Pulmonary artery endothelial cell (primary cell): ENCODE measurements around the gene CACNA1H. TPM values are rescaled to one million over a fixed set of nuclear protein-coding genes. Genes with fewer than 3 reads are reported as not detected.

Experiments used
- DNase-seq: peaks from one replicate; pipeline ENCODE4 v3.0.0-alpha.2; 2011; ENCODE audit warnings: low read depth, low spot score
- total RNA-seq: library from RNA; depleted of rRNA; stranded (reverse); fragments of >200 nt; gene quantifications from 2 replicates; pipeline ENCODE4 v1.2.3, GENCODE V29; 2014

The CACNA1H gene
- total RNA-seq, 1 donor from 2014 or later, result 0.07 TPM

DNA sequence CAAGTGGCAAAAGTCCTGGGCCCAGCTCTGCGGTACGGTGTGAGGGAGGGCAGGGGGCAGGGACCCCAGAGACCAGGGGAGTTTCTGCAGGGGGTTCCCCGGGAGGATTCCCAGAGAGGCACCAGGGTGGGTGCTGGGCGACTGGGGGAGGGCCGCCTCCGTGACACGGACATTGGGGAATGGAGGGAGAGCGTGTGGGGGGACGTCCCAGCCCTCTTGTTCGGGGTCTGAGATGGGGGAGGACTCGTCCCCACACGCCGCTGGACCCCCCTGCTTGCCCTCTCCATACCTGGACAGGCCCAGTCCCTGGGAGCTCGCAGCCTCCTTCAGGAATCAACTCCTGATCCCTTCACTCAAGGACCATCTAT, 30.5 kb upstream of the CACNA1H start:
- DNase-seq, result no peak

GRCh38 chr16:1123525-1124230, 29.2 kb upstream of the CACNA1H start:
- no peak for DNase-seq

GRCh38 chr16:1124291-1124690, 28.6 kb upstream of the CACNA1H start:
- no peak for DNase-seq

DNA sequence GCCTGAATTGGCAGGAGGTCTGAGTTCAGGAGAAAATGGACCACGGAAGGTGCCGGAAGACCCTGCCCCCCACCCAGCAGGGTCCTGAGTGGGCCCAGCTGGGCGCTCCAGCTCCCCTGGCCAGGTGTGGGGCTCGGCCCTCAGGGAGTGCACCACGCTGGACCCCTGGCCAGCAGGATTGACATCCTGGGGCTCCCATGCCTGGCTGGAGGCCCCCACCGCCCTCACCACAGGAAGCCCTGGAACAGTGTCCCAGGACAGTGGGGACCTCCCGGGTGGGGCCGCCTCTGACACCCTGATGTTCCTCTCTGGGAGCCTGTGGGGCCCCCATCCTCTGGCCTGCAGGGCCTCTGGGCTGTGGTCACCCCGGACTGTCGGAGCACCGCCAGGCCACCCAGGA, 28.1 kb upstream of the CACNA1H start:
- DNase-seq, result no peak

GRCh38 chr16:1125471-1125870, 27.4 kb upstream of the CACNA1H start:
- no peak for DNase-seq

DNA sequence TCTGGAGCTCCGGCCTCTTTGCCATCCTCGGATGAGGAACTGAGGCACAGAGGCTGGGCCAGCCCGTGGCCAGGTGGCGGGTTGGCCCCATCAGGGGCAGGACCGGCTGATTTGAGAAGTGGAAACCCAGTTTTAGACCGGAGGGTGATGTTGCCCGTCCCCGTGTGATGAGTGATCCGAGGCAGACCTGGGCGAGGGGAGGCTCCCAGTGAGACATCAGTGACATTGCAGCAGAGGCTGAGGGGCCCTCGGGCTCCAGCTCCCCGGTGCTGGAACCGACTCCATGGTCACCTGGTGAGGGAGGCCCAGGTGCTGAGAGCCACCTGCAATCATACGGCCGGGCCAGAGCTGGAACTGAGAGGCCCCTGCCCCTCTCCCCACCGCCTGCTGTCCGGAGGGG, 26.9 kb upstream of the CACNA1H start:
- no peak for DNase-seq

DNA sequence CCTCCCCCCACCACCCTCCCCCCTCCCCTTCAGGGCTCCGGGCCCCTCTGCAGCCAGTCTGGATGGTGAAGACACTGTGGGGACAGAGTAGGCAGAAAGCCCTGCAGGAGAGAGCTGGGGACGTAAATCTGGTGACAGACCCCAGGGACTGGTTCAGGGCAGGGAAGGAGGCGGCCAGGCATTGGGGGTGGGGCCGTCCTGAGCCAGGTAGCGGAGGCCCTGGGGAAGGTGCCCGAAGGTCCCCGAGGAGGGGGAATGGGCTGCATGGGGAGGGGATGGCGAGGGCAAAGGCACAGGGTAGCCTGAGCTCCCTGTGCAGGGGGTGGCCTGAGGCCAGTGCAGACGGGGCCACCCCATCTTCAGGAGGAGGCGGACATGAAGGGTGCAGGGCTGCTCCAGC, 26.3 kb upstream of the CACNA1H start:
- DNase-seq, result no peak

- DNase-seq, result no peak
Measured at GRCh38 chr16:1127101-1127500, 25.8 kb upstream of the CACNA1H start.

- DNase-seq, result no peak
Measured at GRCh38 chr16:1127971-1128715, 24.8 kb upstream of the CACNA1H start.

GRCh38 chr16:1129106-1129960, 23.6 kb upstream of the CACNA1H start:
- DNase-seq, result no peak

- DNase-seq, result no peak
Measured at GRCh38 chr16:1130382-1130781, 22.5 kb upstream of the CACNA1H start.

GRCh38 chr16:1131378-1131994, 21.4 kb upstream of the CACNA1H start:
- no peak for DNase-seq

GRCh38 chr16:1132431-1132830, 20.5 kb upstream of the CACNA1H start:
- DNase-seq, result no peak

DNA sequence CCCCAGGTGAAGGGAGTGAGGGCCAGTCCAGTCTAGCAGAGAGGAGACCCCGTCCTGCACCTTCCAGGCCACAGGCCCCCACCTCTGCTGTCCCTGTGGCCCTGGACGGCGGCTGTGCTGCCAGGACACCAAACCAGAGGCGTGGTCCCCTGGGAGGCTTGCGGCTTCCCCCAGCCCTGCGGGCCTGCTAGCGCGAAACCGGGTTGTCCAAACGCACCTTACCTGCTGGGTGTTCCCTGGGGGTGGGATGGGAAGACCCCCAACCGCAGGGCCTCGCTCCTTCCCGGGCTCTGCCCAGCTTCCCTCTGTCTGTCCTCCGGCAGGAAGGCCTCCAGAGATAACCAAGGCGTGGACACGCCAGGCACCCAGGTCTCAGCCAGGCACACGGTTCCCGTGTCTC, 19.6 kb upstream of the CACNA1H start:
- DNase-seq, result no peak

GRCh38 chr16:1133810-1134520, 18.9 kb upstream of the CACNA1H start:
- DNase-seq, result no peak

DNA sequence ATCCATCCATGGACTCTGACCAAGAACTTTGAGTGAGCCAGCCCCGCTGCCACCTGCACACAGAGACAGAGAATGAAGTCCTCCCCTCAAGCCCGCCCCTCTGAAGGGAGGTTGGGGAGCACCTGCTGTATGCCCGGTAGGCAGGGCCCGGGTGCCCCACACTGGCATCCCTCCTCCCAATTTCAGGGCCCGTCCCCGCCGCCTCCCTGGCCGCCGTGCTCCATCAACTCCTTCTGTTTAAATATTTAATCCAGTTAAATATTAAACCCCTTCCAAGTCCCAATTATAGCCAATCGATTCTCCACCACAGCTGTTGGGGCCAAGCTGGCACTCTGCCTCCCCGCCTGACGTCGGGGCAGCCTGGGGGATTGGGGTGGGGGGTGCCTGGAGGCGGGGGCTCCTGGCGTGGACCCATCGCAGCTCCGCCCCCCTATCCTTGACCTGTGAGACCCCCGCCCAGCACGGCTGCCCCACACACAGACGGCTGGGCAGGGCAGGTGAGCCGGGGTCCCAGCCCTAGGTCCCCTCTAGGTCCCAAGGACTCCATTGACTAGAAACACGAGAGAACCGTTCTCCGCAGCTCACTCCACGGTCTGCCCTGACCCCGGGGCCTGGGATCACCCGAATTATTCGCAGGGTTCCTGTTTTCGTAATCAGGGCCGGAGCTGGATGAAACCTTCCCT, 18.0 kb upstream of the CACNA1H start:
- DNase-seq, result no peak

- DNase-seq, result no peak
Measured at GRCh38 chr16:1135459-1135825, 17.5 kb upstream of the CACNA1H start.

DNA sequence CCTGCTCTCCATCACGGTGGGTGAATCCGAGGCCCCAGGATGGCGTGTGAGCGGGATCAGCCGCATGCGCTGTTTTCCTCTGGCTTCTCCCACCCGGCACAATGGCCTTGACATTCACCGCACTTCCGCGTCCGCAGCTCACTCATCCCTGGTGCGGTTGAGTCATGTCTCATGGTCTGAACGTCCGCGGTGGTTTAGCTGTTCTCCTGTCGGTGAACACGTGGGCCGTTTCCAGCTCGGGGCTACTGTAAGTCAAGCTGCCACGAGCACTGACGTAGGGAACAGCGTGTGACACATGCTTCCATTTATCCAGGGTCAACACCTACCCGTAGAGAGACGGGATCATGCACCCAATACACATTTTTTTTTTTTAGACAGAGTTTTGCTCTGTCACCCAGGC, 15.3 kb upstream of the CACNA1H start:
- DNase-seq, result no peak

GRCh38 chr16:1140582-1141162, 12.2 kb upstream of the CACNA1H start:
- DNase-seq, result no peak

GRCh38 chr16:1141191-1141590, 11.7 kb upstream of the CACNA1H start:
- no peak for DNase-seq
